HG02852 (cell line): ENCODE measurements around the gene AMELY.
"Not testable (repeated sequence)": the region's sequence is repeated elsewhere in the genome, so short reads cannot be mapped to it uniquely, and the experiment has no call there.

Experiments used
- ATAC-seq: cut with Tn5 transposase; IDR thresholded peaks from one replicate; pipeline ENCODE4 v1.9.1; 2021; ENCODE audit warnings: mild to moderate bottlenecking, moderate library complexity; ENCODE audit not compliant: unreplicated experiment

Gene AMELY, protein sequence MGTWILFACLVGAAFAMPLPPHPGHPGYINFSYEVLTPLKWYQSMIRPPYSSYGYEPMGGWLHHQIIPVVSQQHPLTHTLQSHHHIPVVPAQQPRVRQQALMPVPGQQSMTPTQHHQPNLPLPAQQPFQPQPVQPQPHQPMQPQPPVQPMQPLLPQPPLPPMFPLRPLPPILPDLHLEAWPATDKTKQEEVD

DNA sequence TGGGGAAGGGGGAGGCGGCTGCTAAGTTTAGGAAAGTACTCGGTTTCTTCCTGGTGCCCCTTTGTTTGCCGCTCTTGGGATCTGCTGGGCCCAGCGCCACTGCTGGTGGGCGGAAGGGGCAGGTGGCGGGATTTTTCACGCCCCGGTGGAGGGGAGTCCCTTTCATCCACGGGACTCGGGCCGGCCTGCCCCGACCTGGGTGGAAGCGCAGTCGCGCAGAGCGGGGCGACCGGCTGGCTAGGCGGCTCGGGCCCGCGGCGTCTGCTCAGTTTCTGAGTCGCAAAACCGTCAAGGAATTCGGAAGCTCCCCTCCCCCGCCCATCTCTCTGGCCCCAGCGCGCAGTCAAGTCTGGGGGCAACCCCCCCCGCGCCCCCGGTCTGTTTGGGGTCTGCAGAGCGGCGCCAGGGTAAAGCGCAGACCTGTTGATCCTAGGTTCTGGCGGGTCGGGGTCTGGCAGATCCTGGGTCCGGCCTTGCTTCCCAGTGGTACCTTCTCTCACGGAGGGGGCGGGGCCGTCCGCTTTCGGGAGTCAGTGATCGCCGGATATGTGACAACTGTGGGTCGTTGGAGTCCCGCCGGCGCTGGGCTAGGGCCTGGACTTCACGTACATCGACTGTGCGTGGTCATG lies at the start of gene AMELY:
Gene AMELY (minus strand): TSS at position 500 of the 629 bp plus-strand sequence. CDS start 39,144 bp downstream, outside the sequence.
- no peak for ATAC-seq

DNA sequence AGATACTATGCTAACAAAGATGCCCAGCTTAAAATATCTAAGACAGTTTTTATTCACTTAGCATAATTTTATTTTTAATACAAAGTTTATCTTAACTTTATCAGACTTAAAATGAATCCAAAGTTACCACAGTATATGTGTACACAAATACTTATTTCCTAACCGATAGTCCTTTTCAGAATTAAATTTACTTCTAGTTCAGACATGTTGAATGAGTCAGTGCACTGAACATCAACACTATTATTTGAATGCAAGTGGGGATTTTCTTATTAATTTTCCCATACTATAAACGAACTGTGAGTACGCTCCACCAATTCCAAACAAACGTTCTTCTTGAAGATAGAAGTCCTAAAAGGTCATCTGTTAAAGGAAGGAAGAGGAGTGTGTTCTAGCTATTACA lies 38.4 kb upstream of the AMELY start:
- ATAC-seq = no peak

- ATAC-seq = no peak
Observed at GRCh38 chrY:6948378-6948777, 36.8 kb upstream of the AMELY start.

DNA sequence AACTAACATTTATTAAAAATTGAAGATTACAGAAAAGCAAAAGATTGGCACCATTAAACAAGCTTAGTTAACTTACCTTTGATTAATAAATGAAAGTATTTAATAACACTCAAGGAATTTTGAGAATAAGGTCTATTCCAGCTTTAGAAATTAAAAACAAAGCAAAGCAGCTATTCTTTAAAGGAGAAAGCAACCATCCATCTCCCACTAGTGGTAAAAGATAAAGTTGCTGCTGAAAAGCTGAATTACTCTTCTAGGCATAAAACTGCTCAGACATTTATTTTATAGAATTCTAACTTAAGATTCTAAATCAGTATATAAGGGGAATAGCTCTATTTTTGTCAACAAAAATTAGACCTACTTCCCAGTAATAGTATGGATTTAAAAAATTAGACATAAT lies 36.1 kb upstream of the AMELY start:
- ATAC-seq = no peak

- ATAC-seq = no peak
Observed at GRCh38 chrY:6935497-6935896, 23.9 kb upstream of the AMELY start.

GRCh38 chrY:6931779-6932396 lies 20.3 kb upstream of the AMELY start:
- ATAC-seq = no peak

- no peak for ATAC-seq
Observed at GRCh38 chrY:6929237-6929636, 17.7 kb upstream of the AMELY start.

DNA sequence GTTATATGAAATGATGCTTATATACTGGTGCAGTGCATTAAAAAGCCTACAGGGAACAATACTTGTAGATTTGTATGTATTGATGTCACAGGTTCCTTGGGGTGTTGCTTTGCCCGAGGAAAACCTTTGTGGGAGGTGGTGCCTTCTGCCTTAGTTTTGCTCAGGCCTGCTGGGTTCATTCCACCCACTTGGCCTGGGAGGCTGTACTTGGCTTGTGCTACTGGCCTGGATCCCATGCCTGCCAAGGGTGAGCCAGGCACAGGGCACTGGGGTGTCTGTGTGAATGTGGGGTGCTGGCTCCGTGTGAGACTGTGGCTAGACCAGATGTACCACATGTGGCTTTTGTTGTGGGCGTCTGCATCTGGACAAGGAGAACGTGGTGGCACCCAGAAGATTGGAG lies 16.7 kb upstream of the AMELY start:
- no peak for ATAC-seq

GRCh38 chrY:6921061-6921460 lies 9.5 kb upstream of the AMELY start:
- no peak for ATAC-seq

DNA sequence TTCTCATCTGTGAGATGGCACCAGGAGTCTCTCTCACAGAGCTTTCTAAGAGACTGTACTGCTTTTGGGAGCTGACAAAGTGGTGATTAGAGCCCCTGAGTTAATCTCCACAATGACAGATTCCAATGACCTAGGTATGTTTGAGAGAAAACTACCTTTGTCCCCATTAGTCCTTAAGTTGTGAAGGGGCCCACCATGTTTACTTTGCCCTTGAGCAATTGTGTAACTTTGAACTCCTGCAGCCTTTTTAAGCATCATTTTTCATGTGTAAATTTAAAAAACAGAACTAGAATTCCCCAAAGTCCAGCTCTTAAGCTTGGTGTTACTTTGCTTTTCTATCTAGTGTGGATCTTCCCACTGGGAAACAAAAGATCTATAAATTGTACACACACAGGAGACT lies 1.8 kb upstream of the AMELY start:
- no peak for ATAC-seq

DNA sequence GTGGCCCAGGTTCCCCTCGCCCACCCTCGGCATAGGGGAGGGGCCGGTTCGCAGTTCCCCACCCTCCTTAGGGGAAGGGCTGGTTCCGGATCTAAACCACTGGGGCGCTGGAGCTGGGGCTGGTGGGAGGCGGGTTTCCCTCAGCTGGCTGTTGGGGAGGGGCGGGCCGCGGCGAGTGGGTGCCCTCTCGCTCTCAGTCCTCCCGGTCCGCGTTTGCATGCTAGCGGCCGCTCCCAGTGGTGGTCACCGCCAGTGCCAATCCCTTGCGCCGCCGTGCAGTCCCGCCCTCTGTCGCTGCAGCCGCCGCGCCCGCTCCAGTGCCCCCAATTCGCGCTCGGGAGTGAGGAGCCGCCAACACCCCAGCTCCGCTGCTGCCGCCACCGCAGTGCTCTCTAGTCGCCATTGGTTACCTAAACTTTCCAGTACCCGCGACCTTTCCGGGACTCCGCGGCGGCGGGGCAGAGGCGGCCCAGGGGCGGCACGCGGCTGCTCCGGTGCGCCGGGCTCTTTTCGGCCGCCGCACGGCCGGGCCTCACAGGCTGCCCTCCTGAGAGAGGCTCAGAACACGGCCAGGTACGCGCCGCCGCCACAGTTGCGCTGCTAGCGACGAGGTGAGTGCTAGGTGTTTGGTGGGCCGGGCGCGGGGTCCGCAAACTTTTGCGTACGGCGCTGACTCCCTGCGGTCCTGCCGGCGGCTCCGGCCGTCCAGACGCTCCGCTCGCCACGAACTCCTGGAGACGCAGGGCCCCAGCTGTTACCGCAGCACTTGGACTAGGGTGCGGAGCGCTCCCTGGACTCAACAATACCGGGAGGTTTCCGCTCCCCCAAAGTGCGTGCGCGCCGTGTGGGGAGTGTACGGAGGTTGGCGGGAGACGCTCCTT lies 940 bp downstream of the AMELY start, which contains the start of gene TBL1Y:
Gene TBL1Y (plus strand): TSS at position 326 of the 881 bp plus-strand sequence. CDS start 114,388 bp downstream, outside the sequence.
- ATAC-seq = no peak

GRCh38 chrY:6909856-6910255 lies 1.7 kb downstream of the AMELY start:
- ATAC-seq = no peak

- no peak for ATAC-seq
Observed at GRCh38 chrY:6909118-6909521, 2.4 kb downstream of the AMELY start.

DNA sequence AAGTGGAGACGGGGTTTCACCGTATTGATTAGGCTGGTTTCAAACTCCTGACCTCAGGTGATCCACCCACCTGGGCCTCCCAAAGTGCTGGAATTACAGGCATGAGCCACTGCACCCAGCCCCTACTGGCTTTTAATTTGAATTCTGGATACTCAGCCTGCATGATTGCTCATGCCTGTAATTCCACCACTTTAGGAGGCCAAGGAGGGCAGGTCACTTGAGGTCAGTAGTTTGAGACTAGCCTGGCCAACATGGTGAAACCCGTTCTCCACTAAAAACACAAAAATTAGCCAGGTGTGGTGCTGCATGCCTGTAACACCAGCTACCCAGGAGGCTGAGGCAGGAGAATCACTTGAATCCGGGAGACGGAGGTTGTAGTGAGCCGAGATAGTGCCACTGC lies 3.5 kb downstream of the AMELY start:
- not testable (repeated sequence) for ATAC-seq

DNA sequence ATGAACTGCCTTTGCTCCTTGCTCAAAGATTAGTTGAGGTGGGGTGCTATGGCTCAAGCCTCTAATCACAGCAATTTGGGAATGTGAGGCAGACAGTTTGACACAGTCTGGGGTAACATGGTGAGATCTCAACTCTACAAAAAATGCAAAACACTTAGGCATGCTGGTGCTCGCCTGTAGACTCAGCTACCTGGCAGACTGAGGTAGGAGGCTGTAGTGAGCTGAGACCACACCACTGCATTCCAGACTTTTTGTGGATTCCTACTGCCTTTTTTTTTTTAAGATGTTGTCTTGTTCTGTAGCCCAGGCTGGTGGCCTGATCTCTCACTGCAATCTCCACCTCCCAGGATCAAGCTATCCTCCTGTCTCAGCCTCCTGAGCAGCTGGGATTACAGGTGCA lies 4.0 kb downstream of the AMELY start:
- no peak for ATAC-seq

DNA sequence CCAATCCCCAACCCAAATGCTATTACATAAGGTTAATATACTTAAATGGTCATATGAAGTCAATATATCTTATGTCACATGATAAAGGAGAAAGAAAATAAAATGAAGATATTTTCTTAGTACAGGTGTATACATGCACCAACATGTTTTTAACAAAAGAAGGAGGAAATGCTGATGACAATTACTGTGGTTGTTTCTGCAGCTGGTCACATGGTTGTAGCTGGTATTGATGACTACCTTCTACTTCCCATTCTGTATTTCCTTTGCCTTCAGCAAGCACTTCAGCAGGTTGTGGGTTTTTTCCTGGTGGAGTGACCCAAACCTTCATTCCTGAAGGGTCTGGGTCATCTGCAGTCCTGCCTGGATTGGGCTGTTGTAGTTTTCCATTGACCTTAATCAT lies 9.4 kb downstream of the AMELY start:
- ATAC-seq = not testable (repeated sequence)

GRCh38 chrY:6895236-6895635 lies 16.3 kb downstream of the AMELY start:
- no peak for ATAC-seq

GRCh38 chrY:6894496-6894895 lies 17.1 kb downstream of the AMELY start:
- no peak for ATAC-seq

- no peak for ATAC-seq
Observed at GRCh38 chrY:6849384-6849783, 62.2 kb downstream of the AMELY start.

- not testable (repeated sequence) for ATAC-seq
Observed at GRCh38 chrY:6842650-6843049, 68.9 kb downstream of the AMELY start.
